OCI-LY1 (cell line): ENCODE results near the gene BEND7.

Source experiments
- H2AFZ ChIP-seq: fragments of 200-600 bp; sonication (generic), shearing (Covaris generic); 2 replicates; pipeline ENCODE4 v1.6.0; 2014; ENCODE audit warnings: antibody characterized with exemption, mild to moderate bottlenecking, low read length
- H3F3A ChIP-seq: fragments of 200-600 bp; sonication (generic), shearing (Covaris generic); 2 replicates; pipeline ENCODE4 v1.6.0; 2014; ENCODE audit warnings: mild to moderate bottlenecking, antibody characterized with exemption, low read length, moderate library complexity; ENCODE audit not compliant: insufficient read depth
- H3K27ac ChIP-seq: fragments of 200-600 bp; sonication (generic); 2 replicates; pipeline ENCODE4 v1.5.1; 2014; ENCODE audit warnings: low read length, mixed run types, mild to moderate bottlenecking, low read depth; ENCODE audit not compliant: poor library complexity, severe bottlenecking
- H3K27me3 ChIP-seq: fragments of 200-600 bp; sonication (generic); 2 replicates; pipeline ENCODE4 v1.6.0; 2014; ENCODE audit warnings: antibody characterized with exemption, mild to moderate bottlenecking, low read length, moderate library complexity; ENCODE audit not compliant: insufficient read depth
- H3K36me3 ChIP-seq: fragments of 200-600 bp; sonication (generic); 2 replicates; pipeline ENCODE4 v1.6.1; 2014; ENCODE audit warnings: mild to moderate bottlenecking, antibody characterized with exemption, low read length, moderate library complexity, mixed read lengths; ENCODE audit not compliant: insufficient read depth
- H3K4me1 ChIP-seq: fragments of 200-600 bp; sonication (generic); 2 replicates; pipeline ENCODE4 v1.5.1; 2014; ENCODE audit warnings: mild to moderate bottlenecking, low read length, moderate library complexity; ENCODE audit not compliant: insufficient read depth, severe bottlenecking
- H3K4me2 ChIP-seq: fragments of 200-600 bp; sonication (generic), shearing (Covaris generic); 2 replicates; pipeline ENCODE4 v1.6.1; 2014; ENCODE audit warnings: low read length
- H3K4me3 ChIP-seq: fragments of 200-600 bp; sonication (generic); 2 replicates; pipeline ENCODE4 v1.5.1; 2014; ENCODE audit warnings: low read length, low read depth, mild to moderate bottlenecking, mixed read lengths; ENCODE audit not compliant: poor library complexity, severe bottlenecking
- H3K79me2 ChIP-seq: fragments of 200-600 bp; shearing (Covaris generic); 2 replicates; pipeline ENCODE4 v1.6.1; 2016; ENCODE audit warnings: mixed run types, low read length, mixed read lengths; ENCODE audit not compliant: insufficient read depth
- H3K9ac ChIP-seq: fragments of 200-600 bp; sonication (generic), shearing (Covaris generic); 2 replicates; pipeline ENCODE4 v1.6.1; 2014; ENCODE audit warnings: mild to moderate bottlenecking, low read length, mixed read lengths
- H3K9me2 ChIP-seq: fragments of 200-600 bp; sonication (generic), shearing (Covaris generic); 2 replicates; pipeline ENCODE4 v1.6.1; 2014; ENCODE audit warnings: low read depth, mild to moderate bottlenecking, low read length, mixed read lengths
- H3K9me3 ChIP-seq: fragments of 200-600 bp; shearing (Covaris generic); 2 replicates; pipeline ENCODE4 v1.6.1; 2014; ENCODE audit warnings: low read length, mixed read lengths
- H4K20me1 ChIP-seq: fragments of 200-600 bp; sonication (generic), shearing (Covaris generic); 2 replicates; pipeline ENCODE4 v1.6.0; 2016; ENCODE audit warnings: mild to moderate bottlenecking, low read length; ENCODE audit not compliant: insufficient read depth
- CTCF ChIP-seq: fragments of 200-600 bp; sonication (generic), shearing (Covaris generic); IDR thresholded peaks from 2 replicates; pipeline ENCODE4 v1.5.1; 2017; ENCODE audit warnings: mild to moderate bottlenecking, antibody characterized with exemption, low read length, moderate library complexity, mixed read lengths
- EZH2 ChIP-seq: fragments of 200-600 bp; sonication (generic), shearing (Covaris generic); IDR thresholded peaks from 2 replicates; pipeline ENCODE4 v1.8.0; 2017; ENCODE audit warnings: borderline replicate concordance, mixed run types, mild to moderate bottlenecking, antibody characterized with exemption, low read length, moderate library complexity, mixed read lengths

The BEND7 gene

GRCh38 chr10:13395540-13395939 is 133.3 kb downstream of the BEND7 start:
- Histone ChIP-seq H3K4me2 (no peak overlapping the region), H3F3A (no peaks in the 10 kb centered on the region), H4K20me1 (no peaks in the 10 kb centered on the region), H3K36me3 (no peaks in the 10 kb centered on the region), H3K9me2 (no peaks in the 10 kb centered on the region), H3K79me2 (no peaks in the 10 kb centered on the region), H3K4me1 (peaks cover 4% of the 10 kb centered on the region), H3K27me3 (no peaks in the 10 kb centered on the region), H3K9ac (no peak overlapping the region), H3K4me3 (no peak overlapping the region), H3K9me3 (no peaks in the 10 kb centered on the region), H3K27ac (no peak overlapping the region), H2AFZ (no peak overlapping the region)
- TF ChIP-seq CTCF (no peak), EZH2 (no peak)

- TF ChIP-seq CTCF (no peak), EZH2 (no peak)
- Histone ChIP-seq H3K27me3 (no peaks in the 10 kb centered on the region), H2AFZ (no peak overlapping the region), H3K9me2 (no peaks in the 10 kb centered on the region), H4K20me1 (no peaks in the 10 kb centered on the region), H3K4me2 (no peak overlapping the region), H3K9me3 (no peaks in the 10 kb centered on the region), H3K27ac (no peak overlapping the region), H3F3A (no peaks in the 10 kb centered on the region; the same call in 1 of the 2 replicates), H3K4me1 (peaks cover 4% of the 10 kb centered on the region), H3K4me3 (no peak overlapping the region), H3K9ac (no peak overlapping the region), H3K36me3 (no peaks in the 10 kb centered on the region), H3K79me2 (no peaks in the 10 kb centered on the region)
Measured at GRCh38 chr10:13393640-13394039, 135.2 kb downstream of the BEND7 start.

- H3F3A ChIP-seq = no peaks in the 10 kb centered on the region; the same call in 1 of the 2 replicates
- H3K9me2 ChIP-seq = no peaks in the 10 kb centered on the region
- no peak overlapping the region for H3K4me2 ChIP-seq
- H3K4me1 ChIP-seq = peaks cover 4% of the 10 kb centered on the region
- no peak overlapping the region for H3K9ac ChIP-seq
- H3K79me2 ChIP-seq = no peaks in the 10 kb centered on the region
- H3K36me3 ChIP-seq = no peaks in the 10 kb centered on the region
- TF ChIP-seq CTCF = no peak
- no peak for TF ChIP-seq EZH2
- H3K27me3 ChIP-seq = no peaks in the 10 kb centered on the region
- H2AFZ ChIP-seq = no peak overlapping the region
- no peak overlapping the region for H3K27ac ChIP-seq
- H3K9me3 ChIP-seq = no peaks in the 10 kb centered on the region
- H3K4me3 ChIP-seq = no peak overlapping the region
- H4K20me1 ChIP-seq = no peaks in the 10 kb centered on the region
Measured at GRCh38 chr10:13392701-13393100, 136.1 kb downstream of the BEND7 start.
